A549 (cell line): Measurements from ENCODE around the gene VIPR2. TPM values are rescaled to one million over a fixed set of nuclear protein-coding genes. Genes with fewer than 3 reads are reported as not detected.

Experiments
- ATAC-seq, 2 experiments: fragments of 200-7000 bp in 1 of 2; fragments of >200 bp in 1 of 2; cut with Nextera tagmentation in 1 of 2; cut with Tn5 transposase in 1 of 2; 3 replicates each; pipeline versions ENCODE4 v1.8.0 to v1.9.1; 2018 to 2020; ENCODE audit warnings: mild to moderate bottlenecking in 1 of 2, moderate library complexity in 1 of 2
- CTCF ChIA-PET: fragments of 300-600 bp; sonication (Branson Sonifier 250); formaldehyde crosslinking; extraction: SDS; loops from one replicate; lab custom pipeline; 2021; ENCODE audit warnings: antibody characterized with exemption, inconsistent platforms; lab: Yijun Ruan, JAX
- POLR2A ChIA-PET: fragments of 350-600 bp; formaldehyde crosslinking; extraction: SDS; loops from one replicate; lab custom pipeline; 2021; ENCODE audit warnings: antibody characterized with exemption, inconsistent platforms; lab: Yijun Ruan, JAX
- DNase-seq, 2 experiments: peaks; one replicate each; pipeline versions ENCODE4 v3.0.0 to v3.0.0-alpha.2; 2011 to 2016; ENCODE audit warnings: low read depth in 1 of 2, low spot score in 1 of 2
- FAIRE-seq: peaks from 2 replicates; lab custom pipeline; 2011; peaks lifted over from hg19 to GRCh38; lab: Jason Lieb, UNC
- H3K27ac ChIP-seq, 2 experiments: fragments of >200 bp; sonication (Bioruptor Twin); formaldehyde crosslinking; 3 replicates each; pipeline ENCODE4 v1.5.1; 2016 to 2017
- H3K4me1 ChIP-seq: fragments of >200 bp; sonication (Bioruptor Twin); formaldehyde crosslinking; 3 replicates; pipeline ENCODE4 v1.6.1; 2016
- H3K4me2 ChIP-seq: fragments of >200 bp; sonication (Bioruptor Twin); formaldehyde crosslinking; 3 replicates; pipeline ENCODE4 v1.6.1; 2016
- H3K4me3 ChIP-seq: fragments of >200 bp; sonication (Bioruptor Twin); formaldehyde crosslinking; 3 replicates; pipeline ENCODE4 v1.5.1; 2016
- H3K9me3 ChIP-seq: fragments of >200 bp; sonication (Bioruptor Twin); formaldehyde crosslinking; 3 replicates; pipeline ENCODE4 v1.6.1; 2016
- CEBPB ChIP-seq, 2 experiments: fragments of >200 bp in 1 of 2; sonication (Bioruptor Twin) in 1 of 2; formaldehyde crosslinking in 1 of 2; IDR thresholded peaks; 2 replicates each; pipeline ENCODE4 v1.6.1; 2012 to 2016
- E2F6 ChIP-seq: IDR thresholded peaks from 2 replicates; pipeline ENCODE4 v1.6.1; 2012; ENCODE audit warnings: low read depth, borderline replicate concordance
- EHF ChIP-seq: fragments of 250-450 bp; sonication (Bioruptor Pico); IDR thresholded peaks from 2 replicates; pipeline ENCODE4 v1.5.0; 2020; ENCODE audit warnings: mild to moderate bottlenecking
- FOSB ChIP-seq: fragments of 250-450 bp; sonication (Bioruptor Pico); IDR thresholded peaks from 2 replicates; pipeline ENCODE4 v1.5.0; 2020; ENCODE audit warnings: mild to moderate bottlenecking, moderate library complexity
- GATA3 ChIP-seq: IDR thresholded peaks from 2 replicates; pipeline ENCODE4 v1.6.1; 2012; ENCODE audit warnings: borderline replicate concordance
- HES2 ChIP-seq: fragments of >200 bp; sonication (Bioruptor Twin); formaldehyde crosslinking; IDR thresholded peaks from 2 replicates; pipeline ENCODE4 v1.6.1; 2016
- HMGXB4 ChIP-seq: fragments of 250-450 bp; sonication (Bioruptor Pico); IDR thresholded peaks from 2 replicates; pipeline ENCODE4 v1.5.0; 2021; ENCODE audit warnings: mild to moderate bottlenecking, moderate library complexity, borderline replicate concordance
- HOXB13 ChIP-seq: fragments of 250-450 bp; sonication (Bioruptor Pico); IDR thresholded peaks from 2 replicates; pipeline ENCODE4 v1.5.0; 2020; ENCODE audit warnings: low read depth, mild to moderate bottlenecking, moderate library complexity
- HOXB5 ChIP-seq: fragments of 250-450 bp; sonication (Bioruptor Pico); IDR thresholded peaks from 2 replicates; pipeline ENCODE4 v1.5.0; 2020; ENCODE audit warnings: mild to moderate bottlenecking, moderate library complexity
- JUN ChIP-seq, 2 experiments: fragments of >200 bp; sonication (Bioruptor Twin); formaldehyde crosslinking; IDR thresholded peaks; 2 replicates in 1 of 2; 3 replicates in 1 of 2; pipeline ENCODE4 v1.6.1; 2016 to 2017
- JUNB ChIP-seq: fragments of >200 bp; sonication (Bioruptor Twin); formaldehyde crosslinking; IDR thresholded peaks from 2 replicates; pipeline ENCODE4 v1.6.1; 2016
- KDM1A ChIP-seq: fragments of 200-600 bp; sonication (generic); IDR thresholded peaks from 2 replicates; pipeline ENCODE4 v1.6.1; 2016; ENCODE audit warnings: low read depth, mild to moderate bottlenecking
- MAX ChIP-seq: IDR thresholded peaks from 2 replicates; pipeline ENCODE4 v1.6.1; 2012
- MAZ ChIP-seq: fragments of 150-350 bp; IDR thresholded peaks from 2 replicates; pipeline ENCODE4 v1.6.1; 2014; ENCODE audit warnings: antibody characterized with exemption, low read depth, low read length, borderline replicate concordance
- PHF8 ChIP-seq: fragments of 200-600 bp; sonication (generic); IDR thresholded peaks from 2 replicates; pipeline ENCODE4 v1.6.1; 2016; ENCODE audit warnings: low read depth, mild to moderate bottlenecking, antibody characterized with exemption, moderate library complexity, borderline replicate concordance
- POLR2A ChIP-seq: IDR thresholded peaks from 2 replicates; pipeline ENCODE4 v1.6.1; 2012; ENCODE audit warnings: mild to moderate bottlenecking, low read length
- POLR2AphosphoS2 ChIP-seq: conservative IDR thresholded peaks from 2 replicates; pipeline ENCODE4 v1.6.1; 2012; ENCODE audit warnings: low read length, improper control_type of control experiment, inconsistent platforms
- REST ChIP-seq: fragments of 200-600 bp; sonication (generic); IDR thresholded peaks from 2 replicates; pipeline ENCODE4 v1.6.1; 2016; ENCODE audit warnings: antibody characterized with exemption, mild to moderate bottlenecking, moderate library complexity
- RNF2 ChIP-seq: fragments of 200-600 bp; sonication (generic); IDR thresholded peaks from 2 replicates; pipeline ENCODE4 v1.6.1; 2016; ENCODE audit warnings: low read depth, mild to moderate bottlenecking, antibody characterized with exemption, moderate library complexity, borderline replicate concordance
- SREBF2 ChIP-seq: fragments of 450-650 bp; IDR thresholded peaks from 2 replicates; pipeline ENCODE4 v1.6.1; 2014; ENCODE audit warnings: mild to moderate bottlenecking, moderate library complexity
- USF2 ChIP-seq: fragments of 450-650 bp; IDR thresholded peaks from 2 replicates; pipeline ENCODE4 v1.6.1; 2014; ENCODE audit warnings: antibody characterized with exemption
- ZFP36 ChIP-seq: fragments of 450-650 bp; IDR thresholded peaks from 2 replicates; pipeline ENCODE4 v1.6.1; 2014; ENCODE audit warnings: borderline replicate concordance; ENCODE audit not compliant: partially characterized antibody
- WGBS: methylation state at CpG from one replicate; pipeline ENCODE4 v1.1.6; 2017; ENCODE audit errors: missing lambda C conversion rate; 5-methylcytosine and 5-hydroxymethylcytosine counted together
- polyA plus RNA-seq, 4 experiments: library from polyadenylated mRNA; depleted of rRNA in 3 of 4; stranded (reverse); fragments of >200 nt; fragmentation: RNase III in 1 of 4; extraction: RNeasy Plus Mini Kit Qiagen cat#74134 plus additional on column Dnase treatment in 1 of 4; gene quantifications; 2 replicates in 3 of 4; 3 replicates in 1 of 4; pipeline ENCODE4 v1.2.3, GENCODE V29; 2011 to 2017
- TF ChIP-seq, protein P1 (sequence below): fragments of 250-450 bp; sonication (Bioruptor Pico); IDR thresholded peaks from 2 replicates; pipeline ENCODE4 v1.5.0; 2020; ENCODE audit warnings: low read depth, mild to moderate bottlenecking, moderate library complexity

The VIPR2 gene
- polyA plus RNA-seq, 2 of the 4 experiments (the other 2 are of a cell fraction) = not detected

- H3K4me1 ChIP-seq = no peaks in the 10 kb centered on the region
- H3K27ac ChIP-seq = no peak overlapping the region
- no peak overlapping the region for H3K4me3 ChIP-seq
- POLR2A ChIA-PET = no interaction called here
- DNase-seq = no peak
- no peaks in the 10 kb centered on the region for H3K9me3 ChIP-seq
- ATAC-seq = peak in 1 of 2 experiments; percentile 39; a peak in 1 of 6 replicates
- WGBS = 84% methylated on average over 6 of the region's 6 CpGs
- FAIRE-seq = no peak
- H3K4me2 ChIP-seq = no peak overlapping the region
- CTCF ChIA-PET = no interaction called here
- TF ChIP-seq HOXB5 (CRISPR knock-in tag) (no peak), RNF2 (no peak), KDM1A (no peak), MAZ (no peak), E2F6 (no peak), HOXB13 (CRISPR knock-in tag) (no peak), MAX (no peak), REST (no peak), POLR2A (no peak), SREBF2 (no peak), ZFP36 (no peak), HMGXB4 (CRISPR knock-in tag) (no peak), PHF8 (no peak)
- TF ChIP-seq, protein P1, sequence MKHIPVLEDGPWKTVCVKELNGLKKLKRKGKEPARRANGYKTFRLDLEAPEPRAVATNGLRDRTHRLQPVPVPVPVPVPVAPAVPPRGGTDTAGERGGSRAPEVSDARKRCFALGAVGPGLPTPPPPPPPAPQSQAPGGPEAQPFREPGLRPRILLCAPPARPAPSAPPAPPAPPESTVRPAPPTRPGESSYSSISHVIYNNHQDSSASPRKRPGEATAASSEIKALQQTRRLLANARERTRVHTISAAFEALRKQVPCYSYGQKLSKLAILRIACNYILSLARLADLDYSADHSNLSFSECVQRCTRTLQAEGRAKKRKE (CRISPR knock-in tag) = no peak
- TF ChIP-seq, all 56 proteins: peak for 0
These were observed 3.0 kb downstream of the VIPR2 start for GRCh38 chr7:159141660-159142059.

DNA sequence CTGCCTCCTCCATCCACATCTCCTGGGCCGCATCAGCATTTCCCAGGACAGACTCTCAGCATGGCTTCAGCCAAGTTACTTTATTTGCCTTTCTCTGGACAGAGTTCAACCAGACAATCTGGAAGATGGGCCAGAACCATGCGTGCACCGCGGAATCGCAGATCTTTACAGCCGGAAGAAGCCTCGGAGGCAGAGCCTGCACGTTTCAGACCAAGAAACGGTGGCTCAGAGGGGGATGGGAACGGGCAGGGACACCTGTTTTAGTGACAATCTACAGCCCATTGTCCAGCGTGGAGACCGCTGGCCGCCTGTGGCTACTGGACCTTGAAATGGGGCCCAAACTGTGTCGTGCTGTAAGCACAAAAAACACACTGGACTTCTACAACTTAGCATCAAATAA is 3.5 kb downstream of the VIPR2 start:
- H3K4me3 ChIP-seq = no peak overlapping the region
- ATAC-seq (no peak), DNase-seq (no peak), FAIRE-seq (no peak)
- no peak overlapping the region for H3K27ac ChIP-seq
- H3K4me1 ChIP-seq = no peaks in the 10 kb centered on the region
- no peak for TF ChIP-seq MAZ
- TF ChIP-seq GATA3 = no peak
- TF ChIP-seq HES2 = no peak
- TF ChIP-seq RNF2 = no peak
- TF ChIP-seq CEBPB (IDR thresholded peaks at IDR 0.05) = no peak
- no peak for TF ChIP-seq SREBF2
- no peak for TF ChIP-seq POLR2AphosphoS2
- TF ChIP-seq JUN (IDR thresholded peaks at IDR 0.05) = no peak
- TF ChIP-seq MAX = no peak
- no peak for TF ChIP-seq JUNB
- TF ChIP-seq USF2 = no peak
- TF ChIP-seq EHF (CRISPR knock-in tag) = no peak
- TF ChIP-seq E2F6 = no peak
- no peak for TF ChIP-seq FOSB
- TF ChIP-seq, all 56 proteins: peak for 0
- Histone ChIP-seq H3K9me3 (no peaks in the 10 kb centered on the region), H3K4me2 (no peak overlapping the region)
- POLR2A ChIA-PET = no interaction called here
- CTCF ChIA-PET = no interaction called here
- 81% methylated on average over 14 of the region's 14 CpGs for WGBS
